ENCODE data around the gene NAA50. TPM values are rescaled to one million over a fixed set of nuclear protein-coding genes. Genes with fewer than 3 reads are reported as not detected.

NAA50 gene
- polyA plus RNA-seq, 3 donors, result 32.2 to 105 (median 80.0) TPM

DNA sequence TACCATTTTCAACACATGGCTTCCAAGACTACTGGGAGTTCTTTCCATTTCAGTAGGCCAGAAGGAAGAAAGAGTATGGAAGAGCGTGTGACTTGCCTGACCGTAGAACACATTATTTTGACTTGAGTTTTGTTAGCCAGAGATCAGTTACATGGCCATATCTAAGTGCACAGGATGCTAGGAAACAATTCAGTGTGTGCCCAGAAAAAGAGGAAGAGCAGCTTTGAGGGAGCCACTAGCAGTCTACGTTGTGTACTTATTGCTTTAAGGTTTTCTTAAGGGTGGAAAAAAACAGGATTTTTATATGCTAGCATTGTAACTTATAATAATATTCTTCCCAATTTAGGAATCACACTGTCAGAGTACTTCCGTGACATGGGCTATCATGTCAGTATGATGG, 48.5 kb upstream of the NAA50 start:
- H3K27ac ChIP-seq (ENCODE audit: low read depth in 1 of 2, low read length in 2 of 2), result peak overlapping the region in 1 of 2 donors; percentile 3
- no peaks in the 10 kb centered on the region for H3K4me1 ChIP-seq (ENCODE audit: control insufficient read depth in 1 of 2, insufficient read depth in 2 of 2, low read length in 2 of 2)
- peaks cover 86 to 95% of the 10 kb centered on the region in 2 donors for H3K36me3 ChIP-seq (replicated peaks in 1 of 2; ENCODE audit: control insufficient read depth in 1 of 2, insufficient read depth in 2 of 2, low read length in 2 of 2)
- H3K9me3 Mint-ChIP-seq, result no peaks in the 10 kb centered on the region
- no peak overlapping the region for H3K9ac ChIP-seq (ENCODE audit: insufficient read depth, low read length, poor library complexity, severe bottlenecking)
- no peak overlapping the region for H3K4me3 ChIP-seq (replicated peaks in 1 of 3; ENCODE audit: low read depth in 2 of 3, low read length in 3 of 3)
- intact Hi-C loops (cut with micrococcal nuclease), result no loop called here
- H3K4me2 ChIP-seq (replicated peaks; ENCODE audit: extremely low read depth, low read length, poor library complexity, severe bottlenecking), result no peak overlapping the region
- no peak overlapping the region for H2AFZ ChIP-seq (ENCODE audit: insufficient read depth, low read depth, low read length, poor library complexity, severe bottlenecking)
- no peak overlapping the region for H3K4me3 Mint-ChIP-seq
- H3K27me3 Mint-ChIP-seq (ENCODE audit: low read depth in 3 of 3), result no peaks in the 10 kb centered on the region
- no peaks in the 10 kb centered on the region for H3K27me3 ChIP-seq (ENCODE audit: control insufficient read depth in 2 of 2, insufficient read depth in 2 of 2, low read length in 2 of 2)
- peak overlapping the region in 2 of 7 donors; percentile 13 to 53 for H3K27ac Mint-ChIP-seq
- H3K36me3 Mint-ChIP-seq, result peaks cover 66 to 75% of the 10 kb centered on the region in 2 donors
- no peaks in the 10 kb centered on the region for H3K4me1 Mint-ChIP-seq
- H3K9me3 ChIP-seq (replicated peaks in 1 of 2; ENCODE audit: control insufficient read depth in 1 of 2, insufficient read depth in 1 of 2, low read length in 2 of 2), result no peaks in the 10 kb centered on the region
- no peak for TF ChIP-seq CTCF (IDR thresholded peaks at IDR 0.05)
- H3K79me2 ChIP-seq (ENCODE audit: insufficient read depth, low read length), result no peaks in the 10 kb centered on the region
- 43% methylated on average over 2 of the region's 4 CpGs for WGBS (ENCODE audit: insufficient coverage)
- H4K20me1 ChIP-seq (ENCODE audit: insufficient read depth, low read length), result peaks cover 13% of the 10 kb centered on the region
- DNase-seq, result no peak

DNA sequence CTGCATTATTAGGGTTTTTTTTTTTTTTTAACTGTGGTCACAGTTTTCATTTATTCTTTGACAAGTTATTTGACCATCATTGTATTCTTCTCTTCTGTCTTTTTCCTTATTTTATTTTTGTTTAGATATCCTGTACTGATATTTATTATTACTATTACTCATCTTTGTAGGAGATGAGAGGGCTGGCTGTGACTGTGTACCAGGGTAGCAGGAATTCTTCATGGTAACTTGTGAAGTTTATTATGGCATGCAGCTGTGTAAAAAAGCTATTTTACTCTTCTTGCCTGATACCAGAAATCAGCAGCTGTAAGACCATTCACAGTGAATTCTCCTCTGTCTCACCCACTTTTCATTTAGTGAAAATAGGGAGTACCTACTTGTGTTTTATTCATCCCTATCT, 45.3 kb upstream of the NAA50 start:
- no peaks in the 10 kb centered on the region for H3K9me3 Mint-ChIP-seq
- H3K4me1 ChIP-seq (ENCODE audit: control insufficient read depth in 1 of 2, insufficient read depth in 2 of 2, low read length in 2 of 2), result peaks cover 7 to 8% of the 10 kb centered on the region in 2 donors
- intact Hi-C loops (cut with micrococcal nuclease), result no loop called here
- H3K79me2 ChIP-seq (ENCODE audit: insufficient read depth, low read length), result peaks cover 10% of the 10 kb centered on the region
- no peak overlapping the region for H3K9ac ChIP-seq (ENCODE audit: insufficient read depth, low read length, poor library complexity, severe bottlenecking)
- H3K4me3 ChIP-seq (replicated peaks in 1 of 3; ENCODE audit: low read depth in 2 of 3, low read length in 3 of 3), result no peak overlapping the region
- no peak for DNase-seq
- H3K4me3 Mint-ChIP-seq, result no peak overlapping the region
- H3K27ac ChIP-seq (ENCODE audit: low read depth in 1 of 2, low read length in 2 of 2), result peak overlapping the region in 1 of 2 donors; percentile 1
- H3K9me3 ChIP-seq (replicated peaks in 1 of 2; ENCODE audit: control insufficient read depth in 1 of 2, insufficient read depth in 1 of 2, low read length in 2 of 2), result no peaks in the 10 kb centered on the region
- H4K20me1 ChIP-seq (ENCODE audit: insufficient read depth, low read length), result peaks cover 25% of the 10 kb centered on the region
- no peak overlapping the region for H2AFZ ChIP-seq (ENCODE audit: insufficient read depth, low read depth, low read length, poor library complexity, severe bottlenecking)
- peaks cover 53 to 76% of the 10 kb centered on the region in 2 donors for H3K36me3 Mint-ChIP-seq
- H3K27me3 Mint-ChIP-seq (ENCODE audit: low read depth in 3 of 3), result no peaks in the 10 kb centered on the region
- H3K27ac Mint-ChIP-seq, result peak overlapping the region in 1 of 7 donors; percentile 61
- H3K4me2 ChIP-seq (replicated peaks; ENCODE audit: extremely low read depth, low read length, poor library complexity, severe bottlenecking), result no peak overlapping the region
- no peaks in the 10 kb centered on the region for H3K27me3 ChIP-seq (ENCODE audit: control insufficient read depth in 2 of 2, insufficient read depth in 2 of 2, low read length in 2 of 2)
- peaks cover 6% of the 10 kb centered on the region for H3K4me1 Mint-ChIP-seq
- peaks cover 74 to 86% of the 10 kb centered on the region in 2 donors for H3K36me3 ChIP-seq (replicated peaks in 1 of 2; ENCODE audit: control insufficient read depth in 1 of 2, insufficient read depth in 2 of 2, low read length in 2 of 2)
- no peak for TF ChIP-seq CTCF (IDR thresholded peaks at IDR 0.05)

Measured in CD14-positive monocyte (primary cell).